HG03039 (cell line): Measurements from ENCODE around the gene KIRREL3.

Experiments used
- ATAC-seq: cut with Tn5 transposase; IDR thresholded peaks from one replicate; pipeline ENCODE4 v1.9.1; 2021; ENCODE audit warnings: mild to moderate bottlenecking, moderate library complexity; ENCODE audit not compliant: unreplicated experiment

Gene KIRREL3

DNA sequence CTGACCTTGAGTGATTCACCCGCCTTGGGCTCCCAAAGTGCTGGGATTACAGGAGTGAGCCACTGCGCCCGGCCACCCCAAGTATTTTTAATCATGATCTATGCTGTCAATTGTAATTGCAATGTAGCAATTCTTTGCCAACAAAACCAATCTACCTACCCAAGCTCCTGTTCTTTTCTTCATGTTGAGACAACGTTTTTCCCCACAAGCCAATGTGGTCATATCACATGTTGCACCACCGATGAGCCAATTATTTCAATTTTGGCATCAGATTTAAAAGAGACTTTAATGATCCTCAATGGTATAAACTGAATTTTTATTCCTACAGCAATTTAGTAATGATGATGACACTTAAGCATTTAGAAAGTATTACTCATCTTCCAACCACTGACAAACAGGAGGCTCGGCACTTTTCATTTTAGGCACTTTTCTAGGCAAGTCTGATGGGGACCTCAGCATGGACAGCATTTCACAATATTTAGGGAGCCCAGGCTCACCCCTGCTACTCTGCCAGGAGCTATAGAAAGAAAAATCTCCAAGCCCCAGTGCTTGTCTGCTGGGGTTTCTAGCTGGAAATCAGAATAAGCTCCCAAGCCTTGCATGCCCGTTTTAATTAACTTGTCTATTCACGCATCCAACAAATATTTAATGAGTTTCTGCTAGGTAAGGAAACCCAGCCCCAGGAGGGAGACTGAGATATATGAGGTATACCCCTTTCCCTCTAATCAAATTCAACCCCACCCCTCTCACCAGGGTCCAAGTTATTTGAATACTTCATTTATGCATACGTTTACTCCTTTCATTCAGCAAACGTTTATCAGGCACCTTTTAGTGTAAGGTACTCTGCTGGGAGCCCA, 353.6 kb downstream of the KIRREL3 start:
- no peak for ATAC-seq

DNA sequence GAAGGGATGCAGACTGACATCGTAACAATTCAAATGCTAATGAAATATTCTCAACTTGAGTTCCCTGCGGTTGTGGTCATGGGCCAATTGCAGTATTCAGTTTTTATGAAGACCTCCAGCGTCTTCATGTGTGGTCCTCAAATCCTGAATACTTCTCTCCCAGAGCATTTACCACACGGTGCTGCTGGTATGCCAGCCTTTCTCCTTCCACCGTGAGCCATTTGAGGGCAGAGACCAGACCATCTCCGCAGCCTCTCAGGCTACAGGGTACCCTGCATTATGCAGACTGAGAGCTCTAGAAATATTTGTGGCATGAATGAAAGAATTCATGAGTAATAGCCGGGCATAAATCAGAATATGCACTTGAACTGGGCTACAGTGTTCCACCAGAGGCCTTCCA, 355.4 kb downstream of the KIRREL3 start:
- ATAC-seq, result no peak

DNA sequence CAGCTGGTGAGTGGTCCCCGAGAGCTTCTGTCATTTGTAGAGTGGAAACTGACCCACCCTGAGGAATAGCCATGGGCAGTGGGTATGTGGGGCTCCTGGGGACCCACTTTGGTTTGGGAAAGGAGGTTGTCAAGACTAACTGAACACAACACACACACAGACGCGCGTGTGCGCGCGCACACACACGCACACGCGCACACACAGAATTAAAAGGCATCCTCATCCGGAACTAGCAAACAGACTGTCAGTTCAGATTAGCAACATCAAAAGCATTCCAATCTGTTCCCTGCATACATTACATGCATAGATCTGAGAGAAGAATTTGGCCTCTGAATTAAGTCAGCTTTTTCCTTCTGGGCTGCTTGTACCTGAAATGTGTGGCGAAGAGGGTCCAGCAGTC, 360.4 kb downstream of the KIRREL3 start:
- ATAC-seq, result no peak

DNA sequence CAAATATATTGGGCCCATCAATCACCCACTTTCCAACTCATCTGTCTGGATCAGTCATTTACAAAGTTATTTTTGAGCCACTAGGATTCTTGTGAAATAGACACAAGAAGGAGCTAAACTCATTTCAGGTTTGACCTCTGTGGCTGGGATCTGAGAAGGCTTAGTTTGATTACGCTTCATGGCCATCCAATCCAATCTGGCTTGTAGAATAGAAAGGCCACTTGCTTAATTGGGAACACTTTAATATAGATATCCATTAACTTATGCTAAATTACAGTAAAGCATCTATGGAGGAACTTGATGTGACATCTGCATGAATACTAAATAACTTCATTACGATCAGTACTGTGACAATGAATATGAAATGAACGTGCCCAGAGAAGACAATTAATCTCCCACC, 360.9 kb downstream of the KIRREL3 start:
- no peak for ATAC-seq

DNA sequence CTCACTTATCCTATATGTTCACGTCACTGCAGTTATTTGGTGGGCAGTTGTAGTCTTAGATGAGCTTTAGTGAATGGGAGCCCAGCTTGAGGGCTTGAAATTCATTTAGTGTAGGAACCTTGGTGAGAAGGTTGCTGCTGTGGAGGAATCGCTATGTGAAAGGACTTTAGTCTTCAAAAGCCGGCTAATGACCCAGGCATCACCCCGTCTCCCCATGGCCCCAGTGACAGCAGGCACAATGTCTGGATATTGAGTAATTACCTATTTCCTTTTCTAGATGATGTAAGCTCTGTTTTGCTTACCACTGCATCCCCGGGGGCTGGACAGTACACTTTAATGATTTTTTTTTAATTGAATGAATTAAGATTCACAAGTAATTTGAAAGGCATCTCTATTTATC, 361.9 kb downstream of the KIRREL3 start:
- ATAC-seq, result no peak

DNA sequence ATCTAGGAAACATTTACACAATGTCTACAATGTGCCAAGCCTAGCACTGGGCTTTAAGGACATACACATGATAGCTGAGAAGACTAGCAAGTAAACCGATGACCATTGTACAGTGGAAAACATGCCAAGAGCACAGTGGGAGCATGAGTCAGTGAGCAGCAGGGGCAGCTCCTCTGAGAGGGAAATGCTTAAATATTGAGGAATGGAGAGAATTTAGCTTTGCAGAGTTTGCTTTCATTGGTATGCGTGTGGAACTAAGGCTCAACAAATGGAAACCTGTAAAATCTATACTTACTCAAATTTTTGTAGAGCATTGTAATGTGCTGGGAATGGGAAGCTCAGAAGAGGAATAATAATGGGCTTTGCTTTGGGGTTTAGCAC, 362.8 kb downstream of the KIRREL3 start:
- no peak for ATAC-seq

DNA sequence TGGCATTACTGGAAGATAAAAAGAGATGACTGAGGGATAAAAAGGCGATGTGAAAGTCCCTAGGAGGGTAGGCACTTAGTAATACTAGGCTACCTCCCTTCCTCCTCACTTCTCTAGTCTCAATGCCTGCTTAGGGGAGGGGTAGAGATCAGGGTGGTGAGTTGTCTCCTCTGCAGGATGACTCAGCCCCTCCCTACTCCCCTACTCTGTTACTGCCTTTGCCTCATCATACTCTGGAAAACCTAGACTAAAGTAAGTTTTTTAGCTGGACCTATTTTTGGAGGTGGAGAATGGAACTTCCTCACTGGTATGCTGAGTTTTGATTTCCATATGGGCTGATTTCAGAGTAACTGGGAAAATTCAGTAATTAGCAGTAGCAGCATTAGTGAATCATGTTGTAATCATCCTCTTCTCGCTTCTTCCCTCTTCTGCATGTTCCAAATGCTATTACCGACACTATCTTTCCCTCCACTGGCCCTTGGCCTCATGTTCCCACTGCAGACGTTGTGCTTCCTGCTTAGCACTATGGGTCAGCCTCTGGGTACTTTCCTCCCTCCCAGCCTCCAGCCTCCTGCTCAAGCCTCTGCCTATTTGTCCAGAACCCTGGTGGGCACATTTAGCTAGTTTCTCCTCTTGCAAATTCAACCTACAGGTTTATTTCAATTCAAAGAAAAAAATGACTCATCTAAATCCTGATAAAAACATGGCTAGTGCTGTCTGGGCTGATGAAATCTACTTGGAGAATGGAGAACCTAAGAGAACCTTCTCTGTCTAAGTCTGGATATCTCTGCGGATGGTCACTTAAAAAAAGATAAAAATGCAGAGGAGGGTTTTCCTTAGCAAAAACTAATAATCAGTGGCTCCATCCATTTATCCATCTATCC, 363.4 kb downstream of the KIRREL3 start:
- no peak for ATAC-seq

DNA sequence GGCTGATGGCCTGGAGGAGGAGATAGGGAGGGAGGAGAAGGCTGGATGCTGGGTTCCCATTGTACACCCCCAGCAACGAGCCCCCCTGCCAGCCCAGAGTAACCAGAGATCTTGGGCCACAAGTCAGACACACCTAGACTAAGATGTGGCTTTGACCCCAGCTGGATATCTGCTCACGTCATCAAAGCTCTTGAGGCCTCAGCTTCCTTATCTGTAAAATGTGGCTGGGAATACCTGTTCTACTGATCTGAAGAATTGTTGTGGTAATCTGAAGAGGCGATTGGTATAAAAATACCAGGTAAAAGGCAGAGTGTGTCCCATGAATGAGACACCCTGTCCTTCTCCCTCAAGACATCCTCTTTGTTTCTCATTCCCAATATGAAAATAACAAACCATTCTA, 365.1 kb downstream of the KIRREL3 start:
- no peak for ATAC-seq

DNA sequence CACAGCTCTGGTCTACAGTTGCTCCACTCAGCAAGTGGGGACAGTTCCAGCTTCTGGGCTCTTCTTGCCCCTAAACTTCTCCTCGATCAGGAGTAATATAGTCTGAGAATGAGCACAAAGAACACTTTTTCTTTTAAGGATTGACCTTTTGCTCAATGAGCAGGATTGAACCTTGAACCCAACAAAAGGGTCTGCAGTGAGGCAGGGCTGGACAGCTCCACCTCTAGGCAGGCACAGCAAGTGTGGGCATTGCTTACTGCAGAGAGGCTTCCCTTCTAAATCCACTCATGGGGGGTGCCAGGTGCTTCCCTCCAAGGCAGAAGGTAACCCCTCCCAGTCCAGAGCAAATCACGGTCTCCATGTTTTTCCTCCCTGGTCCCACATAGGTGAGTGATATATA, 365.6 kb downstream of the KIRREL3 start:
- no peak for ATAC-seq

DNA sequence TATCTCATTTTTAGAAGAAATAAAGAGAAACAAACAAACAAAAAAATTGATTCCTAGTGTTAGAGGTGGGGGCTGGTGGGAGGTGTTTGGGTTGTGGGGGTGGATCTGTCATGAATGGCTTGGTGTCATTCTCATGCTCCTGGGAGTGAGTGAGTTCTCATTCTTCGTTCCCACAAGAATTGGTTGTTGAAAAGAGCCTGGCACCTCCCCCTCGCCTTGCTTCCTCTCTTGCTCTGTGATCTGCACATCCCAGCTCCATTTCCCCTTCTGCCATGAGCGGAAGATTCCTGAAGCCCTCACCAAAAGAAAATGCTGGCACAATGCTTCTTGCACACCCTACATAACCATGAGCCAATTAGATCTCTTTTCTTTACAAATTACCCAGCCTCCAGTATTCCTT, 367.2 kb downstream of the KIRREL3 start:
- ATAC-seq, result no peak

DNA sequence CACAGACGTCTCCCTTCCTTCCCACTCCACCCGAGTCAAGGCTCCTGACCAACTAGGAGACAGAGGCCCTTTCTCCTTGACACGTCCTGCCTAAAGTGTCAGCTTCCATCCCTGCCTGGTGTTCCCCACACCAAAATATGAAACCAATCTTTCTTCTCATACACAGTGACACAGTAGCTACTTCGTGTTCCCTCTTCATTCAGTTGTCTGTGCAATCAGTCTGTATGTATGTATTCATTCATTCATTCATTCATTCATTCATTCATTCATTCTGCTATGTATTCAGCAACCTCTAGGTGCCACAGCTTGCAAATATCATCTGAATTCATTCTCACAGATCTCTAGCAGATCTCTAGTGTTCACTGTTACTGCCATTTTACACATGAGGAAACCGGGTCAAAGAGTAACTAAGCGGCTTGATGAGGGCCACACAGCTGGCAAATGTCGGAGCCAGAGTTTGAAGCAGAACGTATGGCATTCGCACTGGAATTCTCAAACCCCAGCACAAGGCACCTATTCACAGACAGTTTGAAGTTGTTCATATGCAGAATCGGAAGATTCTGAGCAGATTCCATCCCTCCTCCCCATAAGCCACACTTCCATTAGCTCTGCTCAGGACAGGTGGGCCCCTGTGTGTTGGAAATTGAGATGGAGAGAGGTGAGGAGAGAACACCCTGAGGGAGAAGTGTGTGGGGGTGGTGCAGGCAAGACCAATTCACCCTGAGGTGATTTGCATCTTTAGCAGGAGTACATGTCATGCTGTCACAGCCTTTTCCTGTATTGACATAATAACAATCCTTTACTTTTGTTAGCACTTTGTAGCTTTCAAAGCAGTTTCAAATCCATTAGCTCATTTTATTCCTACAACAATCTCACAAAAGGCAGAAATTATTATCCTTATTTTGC, 369.4 kb downstream of the KIRREL3 start:
- no peak for ATAC-seq

DNA sequence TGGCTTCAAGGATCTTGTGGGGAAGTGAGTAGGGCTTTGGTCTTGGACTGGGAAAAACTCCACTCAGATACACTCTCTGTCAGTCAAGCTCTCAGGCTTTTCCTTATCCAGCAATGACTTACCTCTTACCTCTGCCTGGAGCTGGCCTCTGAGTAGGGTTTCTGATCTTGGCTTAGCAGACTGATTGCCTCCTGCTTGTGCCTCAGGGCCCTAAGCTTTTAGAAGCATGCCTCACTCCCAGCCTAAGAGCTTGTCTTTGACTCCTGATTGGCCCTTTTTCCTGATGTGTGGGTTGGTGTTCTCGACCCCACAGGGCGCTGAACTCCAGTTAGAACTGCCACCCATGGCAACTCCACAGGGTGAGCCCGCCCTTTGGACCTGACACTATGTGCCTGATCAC, 370.1 kb downstream of the KIRREL3 start:
- ATAC-seq, result no peak

DNA sequence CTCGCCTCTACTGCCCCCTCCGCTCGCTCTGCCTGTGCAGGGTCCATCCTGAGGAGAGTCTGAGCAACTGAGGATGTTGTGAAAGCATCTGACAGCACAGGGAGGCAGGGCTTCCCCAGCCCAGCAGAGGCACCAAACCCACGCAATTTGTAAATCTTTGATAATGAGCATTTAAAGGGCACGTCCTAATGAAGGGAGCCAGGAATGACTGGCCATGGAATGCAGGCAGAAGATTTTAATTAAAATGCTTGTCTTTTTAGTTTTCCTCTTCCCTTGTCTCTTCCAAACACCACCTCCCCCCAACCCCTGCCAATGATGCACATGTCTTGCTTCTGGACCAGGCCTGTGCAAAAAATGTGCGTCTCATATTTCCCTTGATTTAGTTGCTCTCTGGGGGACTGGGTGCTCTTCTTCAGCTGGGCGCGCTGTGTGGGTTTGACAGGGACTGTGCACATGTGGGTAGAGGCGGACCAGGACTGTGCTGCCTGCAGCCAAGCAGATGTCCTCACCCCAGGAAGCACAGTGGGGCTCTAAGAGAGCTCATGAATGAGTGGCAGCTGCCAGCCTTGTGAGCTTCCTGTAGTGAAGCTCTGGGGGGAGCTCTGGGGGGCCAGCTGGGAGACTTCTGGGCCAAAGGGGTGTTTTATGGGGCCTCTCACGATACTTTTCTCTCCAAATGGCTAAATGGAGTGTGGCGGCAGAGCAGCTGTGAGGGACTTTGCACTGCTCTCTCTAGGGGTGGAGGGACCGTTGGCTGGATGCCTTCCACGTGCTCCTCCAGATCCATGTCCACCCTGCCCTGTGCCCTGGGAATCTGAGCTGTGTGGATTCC, 371.6 kb downstream of the KIRREL3 start:
- ATAC-seq, result no peak

DNA sequence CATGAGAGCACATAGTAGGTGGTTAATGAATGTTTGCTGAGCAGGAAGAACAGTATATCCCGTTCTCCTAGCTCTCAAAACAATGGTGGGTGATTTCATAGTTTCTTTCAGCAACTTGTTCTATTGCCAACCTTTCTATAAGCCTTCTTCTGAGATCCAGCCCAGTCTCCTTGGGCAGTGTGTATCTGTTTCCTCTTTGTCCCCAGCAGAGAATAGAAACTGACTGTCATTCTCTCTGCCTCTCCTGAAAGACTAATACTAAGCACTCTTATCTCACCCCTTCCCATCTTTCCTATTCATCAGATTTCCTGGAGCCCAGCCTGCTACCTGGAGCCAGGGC, 372.1 kb downstream of the KIRREL3 start:
- ATAC-seq, result no peak

DNA sequence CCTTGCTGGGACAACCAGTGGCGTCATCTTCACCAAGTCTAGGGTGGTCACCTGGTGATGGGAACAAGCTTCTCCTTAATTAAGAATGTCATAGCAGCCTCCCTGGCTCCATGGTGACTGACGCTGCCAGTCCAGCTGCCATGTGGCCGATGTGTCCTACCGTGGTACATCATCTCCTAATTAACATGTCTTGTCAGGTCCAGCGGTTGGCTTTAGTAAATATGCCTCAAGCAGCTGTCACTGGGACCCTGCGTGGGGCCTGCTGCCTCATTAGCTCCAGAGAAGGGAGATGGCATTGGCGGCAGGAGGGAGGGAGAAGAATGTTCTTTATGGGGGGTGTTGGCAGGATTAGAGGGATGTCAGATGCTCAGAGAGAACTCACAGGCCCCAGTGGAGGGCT, 373.1 kb downstream of the KIRREL3 start:
- no peak for ATAC-seq

DNA sequence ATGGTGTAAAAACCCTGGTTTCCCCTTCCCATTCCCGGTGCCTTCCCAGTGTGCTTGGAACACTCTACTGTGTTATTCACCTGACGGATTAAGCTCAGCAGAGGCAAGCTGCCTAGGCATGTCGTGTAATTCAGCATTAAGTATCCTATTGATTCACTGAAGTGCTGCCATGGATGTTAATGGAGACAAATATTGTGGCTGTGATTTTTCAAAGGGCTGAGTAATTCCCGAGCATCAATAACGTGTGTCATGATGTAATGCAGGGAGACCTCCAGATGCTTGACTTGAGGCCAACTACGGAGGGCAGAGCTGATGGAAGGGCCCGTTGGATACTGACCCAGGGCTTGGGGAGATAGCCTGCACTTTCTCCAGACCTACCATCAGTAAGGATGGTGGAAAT, 376.1 kb downstream of the KIRREL3 start:
- no peak for ATAC-seq

DNA sequence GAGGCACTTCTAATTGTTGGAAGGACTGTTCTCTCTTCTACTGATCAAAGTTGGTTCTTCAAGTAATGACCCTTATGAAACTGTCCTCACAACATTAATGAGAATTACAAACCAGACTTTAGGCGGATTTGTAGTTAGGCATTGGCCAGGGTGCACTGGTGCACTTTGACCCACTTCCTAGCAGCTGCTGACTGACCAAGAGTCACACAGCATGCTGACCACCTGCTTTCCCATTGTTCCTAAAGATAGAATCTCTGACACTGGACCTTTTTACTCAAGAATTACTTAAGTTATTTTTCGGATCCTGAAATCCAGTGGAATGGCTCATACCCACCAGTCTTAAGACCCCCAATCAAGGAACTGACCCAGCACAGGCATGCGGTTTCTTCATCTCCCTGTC, 381.1 kb downstream of the KIRREL3 start:
- ATAC-seq, result no peak

DNA sequence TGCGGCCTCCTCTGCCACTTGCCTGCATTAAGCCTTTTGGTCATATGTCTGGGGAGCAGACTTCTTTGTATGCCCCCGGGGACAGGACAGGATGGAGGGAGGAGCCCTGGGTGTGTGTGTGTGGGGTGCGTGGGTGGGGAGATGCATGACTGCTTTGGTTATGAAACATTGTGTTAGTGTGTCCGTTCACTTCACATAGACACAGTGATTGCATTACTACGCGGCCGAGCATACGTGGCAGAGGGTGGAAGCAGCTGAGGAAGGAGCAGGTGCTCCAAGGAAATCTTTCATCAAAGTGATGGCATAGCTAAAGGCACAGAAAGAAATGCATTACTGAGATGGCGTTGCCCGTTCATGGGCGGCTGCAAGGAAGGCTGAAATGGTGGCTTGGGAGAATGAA, 384.7 kb downstream of the KIRREL3 start:
- ATAC-seq, result no peak

DNA sequence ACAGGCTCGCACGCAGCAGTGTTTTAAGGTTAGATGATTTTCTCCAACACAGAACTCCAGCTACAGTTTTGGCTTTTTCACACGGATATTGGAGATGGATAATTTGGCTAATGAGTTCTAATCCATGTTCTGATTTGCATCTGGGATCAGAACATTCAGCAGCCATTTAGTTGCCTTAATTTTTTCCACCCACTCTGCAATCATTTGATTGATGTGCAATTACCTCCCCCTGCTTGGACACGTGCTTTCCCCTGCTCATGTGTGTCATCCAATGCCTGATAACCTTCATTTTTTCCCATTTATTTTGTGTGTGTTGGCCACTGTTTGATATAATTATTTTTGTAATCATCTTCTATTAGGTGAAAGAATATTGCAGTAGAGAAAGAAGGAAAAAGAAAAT, 387.3 kb downstream of the KIRREL3 start:
- no peak for ATAC-seq

DNA sequence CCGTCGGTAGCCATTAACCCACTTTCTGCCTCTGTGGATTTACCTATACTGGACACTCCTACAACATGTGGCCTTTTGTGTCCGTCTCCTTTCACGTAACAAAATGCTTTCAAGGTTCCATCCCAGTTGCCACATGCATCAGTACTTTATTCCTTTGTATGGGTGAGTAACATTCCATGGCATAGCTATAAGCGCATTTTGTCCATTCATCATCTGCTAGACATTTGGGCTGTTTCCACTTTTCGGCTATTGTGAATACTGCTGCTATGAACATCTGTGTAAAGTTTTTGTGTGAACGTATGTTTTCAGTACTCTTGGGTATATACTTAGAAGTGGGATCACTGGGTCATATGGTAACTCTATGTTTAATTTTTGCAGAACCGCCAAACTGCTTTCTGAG, 387.9 kb downstream of the KIRREL3 start:
- ATAC-seq, result no peak
